LNCAP (cell line): ENCODE results near the gene DYNLT1.

Experiments used
- TF ChIP-seq, protein P1 (sequence below): fragments of 450-650 bp; IDR thresholded peaks from 2 replicates; pipeline ENCODE4 v1.5.1; 2017; ENCODE audit warnings: mild to moderate bottlenecking

DYNLT1 gene

DNA sequence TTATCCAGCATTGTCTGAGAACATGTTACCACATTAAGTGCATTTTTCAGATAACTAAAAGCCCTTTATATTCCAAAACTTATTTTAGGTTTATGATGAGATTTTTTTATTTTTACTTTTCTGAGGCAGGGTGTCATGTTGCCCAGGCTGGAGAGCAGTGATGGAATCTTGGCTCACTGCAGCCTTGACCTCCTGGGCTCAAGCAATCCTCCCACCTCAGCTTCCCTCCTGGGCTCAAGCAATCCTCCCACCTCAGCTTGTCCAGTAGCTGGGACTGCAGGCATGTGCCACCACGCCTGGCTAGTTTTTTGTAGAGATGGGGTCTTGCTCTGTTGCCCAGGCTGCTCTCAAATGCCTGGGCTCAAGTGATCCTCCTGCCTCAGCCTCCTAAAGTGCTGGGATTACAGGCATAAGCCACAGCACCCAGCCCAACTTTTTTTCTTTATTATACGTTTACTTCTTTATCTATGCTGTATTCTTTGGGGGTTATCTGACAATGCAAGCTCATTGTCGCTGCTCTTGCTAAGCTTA, 6.2 kb downstream of the DYNLT1 start:
- TF ChIP-seq, protein P1, sequence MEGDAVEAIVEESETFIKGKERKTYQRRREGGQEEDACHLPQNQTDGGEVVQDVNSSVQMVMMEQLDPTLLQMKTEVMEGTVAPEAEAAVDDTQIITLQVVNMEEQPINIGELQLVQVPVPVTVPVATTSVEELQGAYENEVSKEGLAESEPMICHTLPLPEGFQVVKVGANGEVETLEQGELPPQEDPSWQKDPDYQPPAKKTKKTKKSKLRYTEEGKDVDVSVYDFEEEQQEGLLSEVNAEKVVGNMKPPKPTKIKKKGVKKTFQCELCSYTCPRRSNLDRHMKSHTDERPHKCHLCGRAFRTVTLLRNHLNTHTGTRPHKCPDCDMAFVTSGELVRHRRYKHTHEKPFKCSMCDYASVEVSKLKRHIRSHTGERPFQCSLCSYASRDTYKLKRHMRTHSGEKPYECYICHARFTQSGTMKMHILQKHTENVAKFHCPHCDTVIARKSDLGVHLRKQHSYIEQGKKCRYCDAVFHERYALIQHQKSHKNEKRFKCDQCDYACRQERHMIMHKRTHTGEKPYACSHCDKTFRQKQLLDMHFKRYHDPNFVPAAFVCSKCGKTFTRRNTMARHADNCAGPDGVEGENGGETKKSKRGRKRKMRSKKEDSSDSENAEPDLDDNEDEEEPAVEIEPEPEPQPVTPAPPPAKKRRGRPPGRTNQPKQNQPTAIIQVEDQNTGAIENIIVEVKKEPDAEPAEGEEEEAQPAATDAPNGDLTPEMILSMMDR, result no peak

DNA sequence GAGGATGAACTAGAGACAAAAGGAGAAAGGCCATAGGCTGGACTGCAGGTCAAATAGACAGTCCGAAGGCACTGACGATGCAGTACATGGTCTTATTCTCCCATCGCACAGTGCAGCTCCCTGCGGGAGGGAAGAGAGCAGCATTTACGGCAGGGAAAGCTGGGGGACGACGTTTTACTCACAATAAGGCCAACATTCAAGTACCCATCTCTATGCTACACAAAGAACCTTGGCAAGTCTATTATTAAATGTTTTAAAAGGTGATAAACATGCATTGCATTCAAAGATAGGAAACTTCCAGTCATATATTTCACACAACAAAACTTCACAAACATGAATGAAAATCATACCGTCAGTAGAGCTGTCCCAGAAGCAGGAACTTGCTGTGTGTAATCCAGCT, 7.8 kb downstream of the DYNLT1 start:
- TF ChIP-seq, protein P1, result no peak

DNA sequence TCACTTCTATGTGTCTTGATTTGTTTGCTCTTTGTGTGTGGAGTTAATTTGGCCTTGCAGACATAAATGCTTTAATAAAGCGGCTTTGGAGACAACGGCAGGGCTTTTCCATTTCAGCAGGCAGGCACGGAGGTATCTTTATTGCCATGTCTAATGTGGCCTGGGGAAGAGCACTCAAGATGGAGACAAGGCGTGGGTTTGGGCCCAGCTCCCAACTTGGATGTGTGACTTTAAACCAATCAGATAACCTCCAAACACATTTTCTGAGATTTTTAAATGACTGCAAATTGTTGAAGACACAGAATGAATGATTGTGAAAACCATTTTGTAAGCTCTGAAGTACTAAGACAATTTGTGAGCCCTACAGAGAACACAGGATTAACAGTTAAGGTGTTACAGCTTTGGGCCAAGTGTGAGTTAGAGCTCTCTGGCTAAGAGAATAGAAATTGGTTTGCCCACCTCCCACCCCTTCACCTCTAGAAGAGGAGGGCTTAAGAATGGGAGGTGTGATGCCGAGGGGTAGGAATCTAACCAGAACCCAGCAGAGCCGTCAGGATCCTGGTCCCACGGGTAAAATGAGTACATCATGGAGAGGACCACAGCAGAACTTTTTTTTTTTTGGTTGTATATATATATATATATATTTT, 9.0 kb downstream of the DYNLT1 start:
- TF ChIP-seq, protein P1, result no peak

DNA sequence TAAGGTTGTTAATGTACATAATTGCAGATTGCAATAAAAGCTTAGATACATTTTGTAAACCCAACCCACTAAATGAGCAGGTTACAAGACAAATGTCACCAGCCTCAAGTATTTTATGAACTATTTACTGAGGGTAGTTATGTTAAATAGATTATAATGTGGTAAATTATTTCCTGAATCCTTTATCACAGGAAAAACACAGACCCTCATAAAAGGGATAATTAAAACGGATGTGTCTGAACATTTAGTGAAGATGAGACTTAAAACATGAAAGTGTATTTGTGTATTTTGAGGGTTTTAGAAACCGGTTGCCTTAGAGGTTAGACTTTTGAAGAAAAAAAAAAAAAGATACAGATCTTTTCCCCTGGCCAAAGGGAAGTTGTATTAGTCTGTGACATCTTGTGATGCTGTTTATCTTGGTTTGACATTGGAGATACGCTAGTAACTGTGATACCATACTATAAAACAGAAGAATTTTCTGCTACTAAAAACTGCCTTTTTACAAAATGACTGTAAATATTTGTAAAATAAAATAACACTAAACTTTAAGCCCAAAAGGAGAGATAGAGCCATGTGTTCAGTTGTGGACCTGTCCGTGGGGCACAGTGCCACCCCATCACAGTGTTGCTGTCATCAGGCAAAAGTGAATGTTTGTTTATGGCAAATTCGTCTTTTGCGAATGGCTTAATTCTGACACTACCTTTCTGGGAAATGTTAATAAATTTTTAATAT, 9.7 kb downstream of the DYNLT1 start:
- TF ChIP-seq, protein P1, result no peak

DNA sequence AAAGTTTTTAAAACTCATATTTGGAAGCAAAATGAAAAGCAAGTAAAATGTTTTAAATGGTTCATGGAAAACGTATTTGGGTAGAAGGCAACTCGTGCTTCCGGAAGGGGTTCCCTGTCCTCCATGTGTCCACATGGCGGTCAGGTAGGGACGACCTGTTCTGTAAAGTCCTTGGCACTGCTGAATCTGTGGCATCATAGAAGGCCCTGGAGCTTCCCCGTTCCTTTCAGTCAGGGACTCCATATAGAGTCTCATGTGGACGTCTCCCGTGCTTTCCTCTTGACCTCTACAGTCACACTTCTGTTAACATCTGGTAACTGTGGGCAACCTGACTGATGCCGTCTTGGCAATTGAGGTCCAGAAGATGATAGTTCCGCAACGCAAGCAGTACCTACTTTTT, 11.4 kb downstream of the DYNLT1 start:
- TF ChIP-seq, protein P1, result no peak

DNA sequence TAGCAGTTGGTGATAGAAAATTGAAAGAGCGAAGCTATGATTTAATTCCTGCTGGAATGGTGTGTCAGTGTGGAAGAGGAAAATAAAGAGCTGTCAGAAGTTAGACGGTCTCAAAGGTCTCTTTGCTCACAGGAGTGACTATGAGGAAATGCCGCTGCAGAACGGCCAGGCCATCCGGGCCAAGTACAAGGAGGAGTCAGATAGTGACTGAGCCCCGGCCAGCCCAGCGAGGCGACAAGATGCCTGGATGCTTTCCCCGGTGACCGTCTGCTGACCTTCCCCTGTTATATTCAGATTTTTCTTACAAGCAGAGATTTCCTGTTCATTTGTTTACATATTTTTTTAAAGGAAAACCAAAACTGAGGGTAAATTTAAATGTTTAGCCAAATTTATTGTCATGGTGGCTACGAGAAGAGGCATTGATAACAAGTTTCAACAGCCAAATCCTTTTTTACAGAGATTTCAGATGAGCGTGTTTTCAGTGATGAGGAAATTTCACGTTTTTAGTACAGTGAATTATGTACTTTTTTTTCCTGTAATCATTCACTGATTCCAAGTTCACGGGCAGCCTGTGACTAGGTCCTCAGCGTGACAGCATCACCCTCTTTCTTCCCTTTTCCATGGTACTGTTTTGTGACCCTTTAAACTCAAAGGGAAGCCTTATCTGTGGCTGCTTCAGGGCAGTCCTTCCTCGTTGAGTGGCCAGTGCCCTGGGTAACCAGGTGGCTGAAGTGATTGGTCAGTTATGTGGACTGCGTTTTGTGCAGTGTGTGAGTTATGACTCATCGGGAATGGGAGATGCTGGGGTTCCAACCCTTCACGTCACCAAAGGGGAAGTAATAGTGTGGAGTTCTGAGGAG, 12.6 kb downstream of the DYNLT1 start:
- TF ChIP-seq, protein P1, result no peak

DNA sequence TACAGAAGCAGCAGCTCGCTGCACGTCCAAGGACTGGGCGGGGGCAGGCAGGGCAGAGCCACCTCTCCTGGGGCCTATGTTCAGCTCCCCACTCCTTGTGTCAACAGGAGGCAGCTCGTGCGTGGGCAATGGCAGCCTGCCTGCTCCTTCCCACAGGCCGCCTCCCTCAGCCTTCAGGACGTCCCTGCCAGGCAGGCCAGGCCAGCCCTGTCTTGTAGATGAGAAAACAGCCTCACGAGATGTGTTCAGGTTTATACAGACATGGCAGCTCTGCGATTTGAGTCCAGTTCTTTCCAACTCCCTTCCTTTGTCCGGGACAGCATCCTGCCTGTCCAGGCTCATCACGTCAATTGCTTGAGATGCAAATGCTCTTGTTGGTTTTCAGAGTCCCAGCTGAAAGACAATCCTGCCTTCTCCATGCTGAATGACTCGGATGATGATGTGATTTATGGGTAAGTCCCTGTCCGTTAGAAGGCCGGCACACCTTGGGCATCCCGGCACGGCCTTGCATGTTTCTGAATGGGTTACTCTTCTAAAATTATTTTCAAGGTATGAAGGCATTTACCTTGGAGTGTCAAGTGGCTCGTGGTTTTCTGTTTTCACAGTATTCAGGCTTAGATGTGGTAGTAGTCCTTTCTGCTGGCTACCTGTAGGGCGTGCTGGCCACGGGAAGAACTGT, 13.5 kb downstream of the DYNLT1 start:
- TF ChIP-seq, protein P1, result no peak
